ENCODE measurements around the gene ACAN. TPM values are rescaled to one million over a fixed set of nuclear protein-coding genes. Genes with fewer than 3 reads are reported as not detected.

The ACAN gene
- total RNA-seq, 1 experiment from 2014 or later, result not detected

GRCh38 chr15:88799341-88799740 is 3.9 kb upstream of the ACAN start:
- no peak for DNase-seq (ENCODE audit: low spot score)
- in situ Hi-C loops (cut with HindIII; ENCODE audit: low sequenced_read_pairs), result no loop called here

GRCh38 chr15:88800026-88800425 is 3.2 kb upstream of the ACAN start:
- in situ Hi-C loops (cut with HindIII; ENCODE audit: low sequenced_read_pairs), result no loop called here
- DNase-seq (ENCODE audit: low spot score), result no peak

GRCh38 chr15:88800738-88801137 is 2.5 kb upstream of the ACAN start:
- in situ Hi-C loops (cut with HindIII; ENCODE audit: low sequenced_read_pairs), result no loop called here

GRCh38 chr15:88802250-88802990 is 816 bp upstream of the ACAN start:
- no peak for DNase-seq (ENCODE audit: low spot score)
- in situ Hi-C loops (cut with HindIII; ENCODE audit: low sequenced_read_pairs), result no loop called here

More at GRCh38 chr15:88800738-88801137, 2.5 kb upstream of the ACAN start:
- DNase-seq (ENCODE audit: low spot score), result no peak

GRCh38 chr15:88802991-88803240 is 320 bp upstream of the ACAN start:
- in situ Hi-C loops (cut with HindIII; ENCODE audit: low sequenced_read_pairs), result no loop called here

GRCh38 chr15:88803920-88804247 is 648 bp downstream of the ACAN start:
- in situ Hi-C loops (cut with HindIII; ENCODE audit: low sequenced_read_pairs), result no loop called here

More at GRCh38 chr15:88802991-88803240, 320 bp upstream of the ACAN start:
- no peak for DNase-seq (ENCODE audit: low spot score)

GRCh38 chr15:88804257-88804656 is 1.0 kb downstream of the ACAN start:
- in situ Hi-C loops (cut with HindIII; ENCODE audit: low sequenced_read_pairs), result no loop called here
- DNase-seq (ENCODE audit: low spot score), result no peak

More at GRCh38 chr15:88803920-88804247, 648 bp downstream of the ACAN start:
- DNase-seq (ENCODE audit: low spot score), result no peak

GRCh38 chr15:88805031-88805780 is 2.0 kb downstream of the ACAN start:
- in situ Hi-C loops (cut with HindIII; ENCODE audit: low sequenced_read_pairs), result no loop called here
- DNase-seq (ENCODE audit: low spot score), result no peak

- in situ Hi-C loops (cut with HindIII; ENCODE audit: low sequenced_read_pairs), result no loop called here
- no peak for DNase-seq (ENCODE audit: low spot score)
Observed at GRCh38 chr15:88810446-88810845, 7.2 kb downstream of the ACAN start.

- DNase-seq (ENCODE audit: low spot score), result no peak
- in situ Hi-C loops (cut with HindIII; ENCODE audit: low sequenced_read_pairs), result no loop called here
Observed at GRCh38 chr15:88812133-88812532, 8.9 kb downstream of the ACAN start.

- no peak for DNase-seq (ENCODE audit: low spot score)
- in situ Hi-C loops (cut with HindIII; ENCODE audit: low sequenced_read_pairs), result no loop called here
Observed at GRCh38 chr15:88813960-88814359, 10.7 kb downstream of the ACAN start.

- no peak for DNase-seq (ENCODE audit: low spot score)
- in situ Hi-C loops (cut with HindIII; ENCODE audit: low sequenced_read_pairs), result no loop called here
Observed at GRCh38 chr15:88814393-88814792, 11.2 kb downstream of the ACAN start.

GRCh38 chr15:88818920-88819319 is 15.7 kb downstream of the ACAN start:
- in situ Hi-C loops (cut with HindIII; ENCODE audit: low sequenced_read_pairs), result no loop called here
- no peak for DNase-seq (ENCODE audit: low spot score)

GRCh38 chr15:88821993-88822392 is 18.8 kb downstream of the ACAN start:
- DNase-seq (ENCODE audit: low spot score), result no peak
- in situ Hi-C loops (cut with HindIII; ENCODE audit: low sequenced_read_pairs), result no loop called here

GRCh38 chr15:88828791-88829190 is 25.6 kb downstream of the ACAN start:
- DNase-seq (ENCODE audit: low spot score), result no peak
- in situ Hi-C loops (cut with HindIII; ENCODE audit: low sequenced_read_pairs), result no loop called here

GRCh38 chr15:88830016-88830415 is 26.8 kb downstream of the ACAN start:
- in situ Hi-C loops (cut with HindIII; ENCODE audit: low sequenced_read_pairs), result no loop called here
- no peak for DNase-seq (ENCODE audit: low spot score)

- in situ Hi-C loops (cut with HindIII; ENCODE audit: low sequenced_read_pairs), result no loop called here
- no peak for DNase-seq (ENCODE audit: low spot score)
Observed at GRCh38 chr15:88832820-88833730, 29.8 kb downstream of the ACAN start.

- no peak for DNase-seq (ENCODE audit: low spot score)
- in situ Hi-C loops (cut with HindIII; ENCODE audit: low sequenced_read_pairs), result no loop called here
Observed at GRCh38 chr15:88833731-88834100, 30.5 kb downstream of the ACAN start.

- in situ Hi-C loops (cut with HindIII; ENCODE audit: low sequenced_read_pairs), result no loop called here
- DNase-seq (ENCODE audit: low spot score), result peak; percentile 1
Observed at GRCh38 chr15:88834211-88834812, 31.1 kb downstream of the ACAN start.

GRCh38 chr15:88835119-88835518 is 31.9 kb downstream of the ACAN start:
- in situ Hi-C loops (cut with HindIII; ENCODE audit: low sequenced_read_pairs), result no loop called here

More at GRCh38 chr15:88835119-88835518, 31.9 kb downstream of the ACAN start:
- no peak for DNase-seq (ENCODE audit: low spot score)

Measured in G401 (cell line).